T-helper 1 cell treated with Interleukin-12 subunit alpha and Interleukin-12 subunit beta and Interleukin-4 antibody, amounts not matched to agents 30 μg/mL and 1 μg/mL, for 36 hours (primary cell): ENCODE data around the gene NUP188.
A peak's percentile ranks its signal among the peaks of the same experiment; 100 is the strongest.

Experiments used
- H3K27ac Mint-ChIP-seq: one replicate; pipeline ENCODE4 v1.8.0; 2021; ENCODE audit warnings: mild to moderate bottlenecking, mixed read lengths
- H3K27me3 Mint-ChIP-seq: one replicate; pipeline ENCODE4 v1.8.0; 2021; ENCODE audit warnings: low read depth, mixed read lengths
- H3K36me3 Mint-ChIP-seq: one replicate; pipeline ENCODE4 v1.8.0; 2021; ENCODE audit warnings: low read depth, mixed read lengths
- H3K4me1 Mint-ChIP-seq: one replicate; pipeline ENCODE4 v1.8.0; 2021; ENCODE audit warnings: low read depth, mixed read lengths
- H3K4me3 Mint-ChIP-seq: one replicate; pipeline ENCODE4 v1.8.0; 2021; ENCODE audit warnings: mild to moderate bottlenecking, moderate library complexity, mixed read lengths
- H3K9me3 Mint-ChIP-seq: one replicate; pipeline ENCODE4 v1.8.0; 2021; ENCODE audit warnings: mixed read lengths

Gene NUP188, protein sequence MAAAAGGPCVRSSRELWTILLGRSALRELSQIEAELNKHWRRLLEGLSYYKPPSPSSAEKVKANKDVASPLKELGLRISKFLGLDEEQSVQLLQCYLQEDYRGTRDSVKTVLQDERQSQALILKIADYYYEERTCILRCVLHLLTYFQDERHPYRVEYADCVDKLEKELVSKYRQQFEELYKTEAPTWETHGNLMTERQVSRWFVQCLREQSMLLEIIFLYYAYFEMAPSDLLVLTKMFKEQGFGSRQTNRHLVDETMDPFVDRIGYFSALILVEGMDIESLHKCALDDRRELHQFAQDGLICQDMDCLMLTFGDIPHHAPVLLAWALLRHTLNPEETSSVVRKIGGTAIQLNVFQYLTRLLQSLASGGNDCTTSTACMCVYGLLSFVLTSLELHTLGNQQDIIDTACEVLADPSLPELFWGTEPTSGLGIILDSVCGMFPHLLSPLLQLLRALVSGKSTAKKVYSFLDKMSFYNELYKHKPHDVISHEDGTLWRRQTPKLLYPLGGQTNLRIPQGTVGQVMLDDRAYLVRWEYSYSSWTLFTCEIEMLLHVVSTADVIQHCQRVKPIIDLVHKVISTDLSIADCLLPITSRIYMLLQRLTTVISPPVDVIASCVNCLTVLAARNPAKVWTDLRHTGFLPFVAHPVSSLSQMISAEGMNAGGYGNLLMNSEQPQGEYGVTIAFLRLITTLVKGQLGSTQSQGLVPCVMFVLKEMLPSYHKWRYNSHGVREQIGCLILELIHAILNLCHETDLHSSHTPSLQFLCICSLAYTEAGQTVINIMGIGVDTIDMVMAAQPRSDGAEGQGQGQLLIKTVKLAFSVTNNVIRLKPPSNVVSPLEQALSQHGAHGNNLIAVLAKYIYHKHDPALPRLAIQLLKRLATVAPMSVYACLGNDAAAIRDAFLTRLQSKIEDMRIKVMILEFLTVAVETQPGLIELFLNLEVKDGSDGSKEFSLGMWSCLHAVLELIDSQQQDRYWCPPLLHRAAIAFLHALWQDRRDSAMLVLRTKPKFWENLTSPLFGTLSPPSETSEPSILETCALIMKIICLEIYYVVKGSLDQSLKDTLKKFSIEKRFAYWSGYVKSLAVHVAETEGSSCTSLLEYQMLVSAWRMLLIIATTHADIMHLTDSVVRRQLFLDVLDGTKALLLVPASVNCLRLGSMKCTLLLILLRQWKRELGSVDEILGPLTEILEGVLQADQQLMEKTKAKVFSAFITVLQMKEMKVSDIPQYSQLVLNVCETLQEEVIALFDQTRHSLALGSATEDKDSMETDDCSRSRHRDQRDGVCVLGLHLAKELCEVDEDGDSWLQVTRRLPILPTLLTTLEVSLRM (N-terminal part only)

GRCh38 chr9:128947527-128948301 is at the start of gene NUP188, which contains the start of gene DOLK:
TSS of gene NUP188 (plus strand) at chr9:128947699. CDS start at chr9:128947720, 21 bp downstream.
TSS of gene DOLK (minus strand) at chr9:128947603. CDS start at chr9:128947303, 300 bp downstream.
- H3K4me3 Mint-ChIP-seq: peak within 1 kb of the TSS; percentile 100
- H3K27ac Mint-ChIP-seq: peak within 1 kb of the TSS; percentile 99
- no peaks in the 10 kb centered on the region for H3K27me3 Mint-ChIP-seq
- peaks cover 20% of the 10 kb centered on the region for H3K4me1 Mint-ChIP-seq
- H3K9me3 Mint-ChIP-seq: no peaks in the 10 kb centered on the region
- H3K36me3 Mint-ChIP-seq: peaks cover 15% of the 10 kb centered on the region

- Mint-ChIP-seq H3K36me3 (peaks cover 31% of the 10 kb centered on the region), H3K27ac (peak overlapping the region; percentile 97), H3K9me3 (no peaks in the 10 kb centered on the region), H3K27me3 (no peaks in the 10 kb centered on the region), H3K4me3 (peak overlapping the region; percentile 18), H3K4me1 (peaks cover 61% of the 10 kb centered on the region)
Measured at GRCh38 chr9:128898382-128898781, 49.1 kb upstream of the NUP188 start.

DNA sequence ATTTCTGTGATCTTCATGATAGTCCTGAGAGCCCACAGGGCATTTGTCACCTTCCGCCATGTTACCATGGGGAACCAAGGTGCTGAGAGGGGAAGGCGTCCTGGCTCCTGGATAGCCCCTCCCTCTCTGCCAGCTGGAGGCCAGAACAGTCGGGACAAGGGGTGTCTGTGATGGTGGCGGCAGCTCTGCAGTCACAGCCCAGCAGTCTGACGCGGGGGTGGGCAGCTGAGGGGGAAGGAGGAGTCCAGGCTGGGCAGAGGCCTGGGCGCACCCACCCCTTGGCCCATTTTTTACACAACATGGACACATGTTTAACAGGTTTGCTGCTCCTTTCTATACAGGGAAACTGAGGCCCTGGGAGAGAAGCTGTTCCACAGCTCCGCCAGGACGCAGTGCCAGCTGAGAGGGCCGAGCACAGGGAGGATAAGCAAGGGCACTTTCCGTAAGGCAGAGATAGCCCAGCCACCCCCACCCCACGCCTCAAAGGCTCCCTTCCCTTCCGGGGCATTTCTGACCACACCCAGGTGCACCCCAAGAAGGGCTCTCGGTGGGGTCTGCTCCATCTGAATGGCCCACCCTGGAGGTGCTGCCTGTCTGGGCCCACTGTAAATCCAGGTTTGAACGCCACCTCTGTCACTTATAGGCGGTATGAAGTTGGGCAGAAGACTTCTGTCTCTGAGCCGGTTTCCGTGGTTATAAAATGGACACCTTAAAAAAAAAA is 48.5 kb upstream of the NUP188 start:
- peak overlapping the region; percentile 70 for H3K4me3 Mint-ChIP-seq
- peaks cover 62% of the 10 kb centered on the region for H3K4me1 Mint-ChIP-seq
- H3K27me3 Mint-ChIP-seq: no peaks in the 10 kb centered on the region
- H3K9me3 Mint-ChIP-seq: no peaks in the 10 kb centered on the region
- H3K27ac Mint-ChIP-seq: peak overlapping the region; percentile 97
- H3K36me3 Mint-ChIP-seq: peaks cover 30% of the 10 kb centered on the region

DNA sequence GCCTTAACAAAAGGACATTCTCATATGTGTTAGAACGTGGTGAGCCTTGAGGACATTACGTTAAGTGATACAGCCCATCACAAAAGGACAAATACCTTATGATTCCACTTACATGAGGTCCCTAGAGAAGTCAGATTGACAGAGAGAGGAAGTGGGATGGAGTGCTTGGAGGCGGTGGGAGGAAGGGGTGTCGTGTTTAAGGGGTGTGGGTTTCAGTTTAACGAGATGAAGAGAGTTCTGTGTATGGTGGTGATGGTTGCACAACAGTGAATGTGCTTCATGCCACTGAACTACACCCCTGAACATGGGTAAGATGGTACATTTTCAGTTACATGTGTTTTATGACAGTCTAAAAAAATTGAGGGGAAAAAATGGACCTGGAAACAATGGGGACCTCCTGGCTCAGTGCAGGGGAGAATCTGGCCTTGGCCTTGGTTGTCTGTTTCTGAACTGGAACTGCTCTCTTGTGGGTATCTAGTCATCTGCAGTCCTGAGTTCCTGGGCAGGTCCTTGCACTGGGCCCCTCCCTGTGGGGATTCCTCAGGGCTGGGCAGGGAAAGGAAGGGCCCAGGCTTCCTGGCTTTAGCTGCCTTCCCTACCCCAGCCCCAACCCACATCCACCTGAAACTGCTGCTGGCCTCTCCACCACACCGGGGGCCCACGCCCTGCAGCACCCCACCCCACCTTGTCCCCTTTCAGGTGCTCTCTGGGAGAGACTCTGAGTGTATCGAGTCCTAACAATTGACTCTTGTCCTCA is 47.8 kb upstream of the NUP188 start:
- Mint-ChIP-seq H3K27me3 (no peaks in the 10 kb centered on the region), H3K4me3 (peak overlapping the region; percentile 70), H3K27ac (peak overlapping the region; percentile 97), H3K36me3 (peaks cover 28% of the 10 kb centered on the region), H3K4me1 (peaks cover 64% of the 10 kb centered on the region), H3K9me3 (no peaks in the 10 kb centered on the region)

- H3K4me1 Mint-ChIP-seq: peaks cover 53% of the 10 kb centered on the region
- H3K36me3 Mint-ChIP-seq: peaks cover 18% of the 10 kb centered on the region
- H3K27me3 Mint-ChIP-seq: no peaks in the 10 kb centered on the region
- no peak overlapping the region for H3K4me3 Mint-ChIP-seq
- H3K27ac Mint-ChIP-seq: peak overlapping the region; percentile 97
- no peaks in the 10 kb centered on the region for H3K9me3 Mint-ChIP-seq
Measured at GRCh38 chr9:128901379-128901778, 46.1 kb upstream of the NUP188 start.

GRCh38 chr9:128901822-128902221 is 45.7 kb upstream of the NUP188 start:
- Mint-ChIP-seq H3K9me3 (no peaks in the 10 kb centered on the region), H3K36me3 (peaks cover 19% of the 10 kb centered on the region), H3K27me3 (no peaks in the 10 kb centered on the region), H3K4me1 (peaks cover 57% of the 10 kb centered on the region), H3K27ac (peak overlapping the region; percentile 96), H3K4me3 (peak overlapping the region; percentile 74)

DNA sequence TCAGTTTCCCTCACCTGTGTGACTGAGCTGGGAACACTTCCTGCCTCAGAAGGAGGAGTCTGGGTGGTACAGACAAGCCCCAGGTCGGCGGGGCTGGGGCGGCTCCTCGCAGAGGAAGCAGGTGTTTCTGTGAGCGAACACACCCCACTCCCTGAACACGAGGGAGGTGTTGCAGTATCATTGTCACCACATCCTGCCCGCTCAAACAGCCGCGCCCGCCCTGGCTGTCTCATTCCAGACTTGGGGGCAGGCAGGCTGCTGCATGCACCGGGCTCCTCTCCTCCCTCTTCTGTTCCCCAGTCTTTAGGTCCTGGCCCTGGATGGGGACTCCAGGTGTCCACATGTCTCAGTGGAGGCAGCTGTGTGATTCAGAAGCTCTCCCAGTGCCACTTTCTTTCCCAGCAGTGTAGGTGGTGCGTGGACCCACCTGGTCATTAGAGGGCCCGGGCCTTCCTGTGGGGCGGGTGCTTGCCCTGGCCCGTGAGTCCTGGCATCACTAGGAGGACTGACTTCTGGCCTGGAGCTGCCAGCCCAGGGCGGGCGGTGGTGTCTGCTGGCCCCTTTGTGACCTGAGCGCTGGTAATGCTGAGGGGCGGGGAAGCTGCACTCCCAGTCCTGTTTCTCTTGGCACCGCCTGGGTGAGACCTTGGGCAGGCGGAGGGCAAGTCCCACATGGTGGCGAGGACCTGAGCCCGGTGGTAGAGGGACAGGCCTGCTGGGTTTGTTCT is 45.0 kb upstream of the NUP188 start:
- Mint-ChIP-seq H3K27ac (peak overlapping the region; percentile 96), H3K4me3 (peak overlapping the region; percentile 74), H3K27me3 (no peaks in the 10 kb centered on the region), H3K4me1 (peaks cover 61% of the 10 kb centered on the region), H3K9me3 (no peaks in the 10 kb centered on the region), H3K36me3 (peaks cover 20% of the 10 kb centered on the region)

GRCh38 chr9:128903079-128903461 is 44.4 kb upstream of the NUP188 start:
- H3K4me1 Mint-ChIP-seq: peaks cover 58% of the 10 kb centered on the region
- H3K4me3 Mint-ChIP-seq: no peak overlapping the region
- H3K36me3 Mint-ChIP-seq: peaks cover 22% of the 10 kb centered on the region
- no peaks in the 10 kb centered on the region for H3K9me3 Mint-ChIP-seq
- no peaks in the 10 kb centered on the region for H3K27me3 Mint-ChIP-seq
- H3K27ac Mint-ChIP-seq: peak overlapping the region; percentile 96

- H3K9me3 Mint-ChIP-seq: no peaks in the 10 kb centered on the region
- H3K4me3 Mint-ChIP-seq: no peak overlapping the region
- peaks cover 53% of the 10 kb centered on the region for H3K4me1 Mint-ChIP-seq
- peaks cover 28% of the 10 kb centered on the region for H3K36me3 Mint-ChIP-seq
- H3K27ac Mint-ChIP-seq: peak overlapping the region; percentile 96
- no peaks in the 10 kb centered on the region for H3K27me3 Mint-ChIP-seq
Measured at GRCh38 chr9:128903871-128904620, 43.5 kb upstream of the NUP188 start.

- H3K27ac Mint-ChIP-seq: no peak overlapping the region
- H3K36me3 Mint-ChIP-seq: peaks cover 31% of the 10 kb centered on the region
- peaks cover 45% of the 10 kb centered on the region for H3K4me1 Mint-ChIP-seq
- H3K4me3 Mint-ChIP-seq: no peak overlapping the region
- no peaks in the 10 kb centered on the region for H3K9me3 Mint-ChIP-seq
- no peaks in the 10 kb centered on the region for H3K27me3 Mint-ChIP-seq
Measured at GRCh38 chr9:128905964-128906363, 41.5 kb upstream of the NUP188 start.

- Mint-ChIP-seq H3K27ac (peak overlapping the region; percentile 86), H3K36me3 (peaks cover 32% of the 10 kb centered on the region), H3K4me3 (no peak overlapping the region), H3K9me3 (no peaks in the 10 kb centered on the region), H3K27me3 (no peaks in the 10 kb centered on the region), H3K4me1 (peaks cover 48% of the 10 kb centered on the region)
Measured at GRCh38 chr9:128906741-128907140, 40.8 kb upstream of the NUP188 start.
